ENCODE results near the gene PGR.
"Not testable (repeated sequence)": the region's sequence is repeated elsewhere in the genome, so short reads cannot be mapped to it uniquely, and the experiment has no call there.

Gene PGR

DNA sequence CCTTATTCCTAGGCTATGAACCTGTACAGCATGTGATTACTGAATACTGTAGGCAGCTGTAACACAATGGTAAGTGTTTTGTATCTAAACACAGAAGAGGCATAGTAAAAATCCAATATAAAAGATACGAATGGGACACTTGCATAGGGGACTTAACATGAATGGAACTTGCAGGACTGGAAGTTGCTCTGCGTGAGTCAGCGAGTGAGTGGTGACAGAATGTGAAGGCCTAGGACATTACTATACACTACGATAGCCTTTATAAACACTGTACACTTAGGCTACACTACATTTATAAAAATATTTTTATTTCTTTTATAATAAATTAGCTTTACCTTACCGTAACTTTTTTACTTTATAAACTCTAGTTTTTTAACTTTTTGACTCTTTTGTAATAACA lies 81.1 kb downstream of the PGR start:
- FAIRE-seq, result no peak
- no peak for DNase-seq (ENCODE audit: insufficient read length, low spot score)
- TF ChIP-seq POLR2A (IDR thresholded peaks at IDR 0.05; ENCODE audit: low read depth, low read length), result no peak

GRCh38 chr11:101046947-101047346 lies 82.7 kb downstream of the PGR start:
- no peak for TF ChIP-seq POLR2A (IDR thresholded peaks at IDR 0.05; ENCODE audit: low read depth, low read length)
- FAIRE-seq, result no peak

DNA sequence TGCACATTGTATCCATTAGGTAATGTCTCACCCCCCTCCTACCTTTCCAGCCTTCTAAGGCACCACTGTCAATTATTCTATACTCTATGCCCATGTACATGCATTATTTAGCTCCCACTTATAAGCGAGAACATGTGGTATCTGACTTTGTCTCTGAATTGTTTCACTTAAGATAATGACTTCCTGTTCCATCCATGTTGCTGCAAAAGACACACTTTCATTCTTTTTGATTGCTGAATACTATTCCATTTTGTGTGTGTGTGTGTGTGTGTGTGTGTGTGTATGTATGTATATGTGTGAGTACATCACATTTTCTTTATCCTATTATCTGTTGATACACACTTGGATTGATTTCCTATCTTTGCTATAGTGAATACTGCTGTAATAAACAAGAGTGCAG lies 84.2 kb downstream of the PGR start:
- no peak for TF ChIP-seq POLR2A (IDR thresholded peaks at IDR 0.05; ENCODE audit: low read depth, low read length)
- no peak for DNase-seq (ENCODE audit: insufficient read length, low spot score)
- no peak for FAIRE-seq

More at GRCh38 chr11:101046947-101047346, 82.7 kb downstream of the PGR start:
- no peak for DNase-seq (ENCODE audit: insufficient read length, low spot score)

GRCh38 chr11:101043940-101044339 lies 85.7 kb downstream of the PGR start:
- FAIRE-seq (no peak), DNase-seq (ENCODE audit: insufficient read length, low spot score) (no peak)
- TF ChIP-seq POLR2A (IDR thresholded peaks at IDR 0.05; ENCODE audit: low read depth, low read length), result no peak

GRCh38 chr11:101035872-101036271 lies 93.7 kb downstream of the PGR start:
- TF ChIP-seq POLR2A (IDR thresholded peaks at IDR 0.05; ENCODE audit: low read depth, low read length), result no peak
- FAIRE-seq (no peak), DNase-seq (ENCODE audit: insufficient read length, low spot score) (no peak)

- no peak for DNase-seq (ENCODE audit: insufficient read length, low spot score)
- no peak for TF ChIP-seq POLR2A (IDR thresholded peaks at IDR 0.05; ENCODE audit: low read depth, low read length)
- FAIRE-seq, result no peak
These were observed 95.5 kb downstream of the PGR start for GRCh38 chr11:101034076-101034475.

- TF ChIP-seq POLR2A (IDR thresholded peaks at IDR 0.05; ENCODE audit: low read depth, low read length), result no peak
- FAIRE-seq, result no peak
- DNase-seq (ENCODE audit: insufficient read length, low spot score), result no peak
These were observed 96.6 kb downstream of the PGR start for GRCh38 chr11:101032991-101033390.

- FAIRE-seq (no peak), DNase-seq (ENCODE audit: insufficient read length, low spot score) (no peak)
- TF ChIP-seq POLR2A (IDR thresholded peaks at IDR 0.05; ENCODE audit: low read depth, low read length), result no peak
These were observed 97.9 kb downstream of the PGR start for GRCh38 chr11:101031713-101032112.

- FAIRE-seq (no peak), DNase-seq (ENCODE audit: insufficient read length, low spot score) (no peak)
- no peak for TF ChIP-seq POLR2A (IDR thresholded peaks at IDR 0.05; ENCODE audit: low read depth, low read length)
These were observed 98.9 kb downstream of the PGR start for GRCh38 chr11:101030692-101031091.

GRCh38 chr11:101030015-101030414 lies 99.6 kb downstream of the PGR start:
- no peak for FAIRE-seq
- TF ChIP-seq POLR2A (IDR thresholded peaks at IDR 0.05; ENCODE audit: low read depth, low read length), result no peak

DNA sequence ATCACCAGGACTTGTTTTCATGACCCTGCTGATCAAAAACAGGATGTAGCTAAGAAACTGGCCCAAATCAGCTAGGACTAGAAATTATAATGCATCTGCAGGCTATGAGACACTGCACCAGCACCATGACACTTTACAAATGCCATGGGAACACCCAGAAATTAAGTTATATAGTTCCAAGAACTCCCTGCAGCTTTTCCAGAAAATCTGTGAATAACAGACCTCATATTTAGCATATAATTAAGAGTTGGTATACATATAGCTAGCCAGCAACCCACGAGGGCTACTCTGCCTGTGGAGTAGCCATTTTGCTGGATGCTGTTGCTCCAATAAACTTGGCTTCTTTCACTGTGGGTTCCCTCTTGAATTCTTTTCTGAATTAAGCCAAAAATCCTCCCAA lies 101.0 kb downstream of the PGR start:
- FAIRE-seq (no peak), DNase-seq (ENCODE audit: insufficient read length, low spot score) (no peak)
- TF ChIP-seq POLR2A (IDR thresholded peaks at IDR 0.05; ENCODE audit: low read depth, low read length), result no peak

More at GRCh38 chr11:101030015-101030414, 99.6 kb downstream of the PGR start:
- no peak for DNase-seq (ENCODE audit: insufficient read length, low spot score)

DNA sequence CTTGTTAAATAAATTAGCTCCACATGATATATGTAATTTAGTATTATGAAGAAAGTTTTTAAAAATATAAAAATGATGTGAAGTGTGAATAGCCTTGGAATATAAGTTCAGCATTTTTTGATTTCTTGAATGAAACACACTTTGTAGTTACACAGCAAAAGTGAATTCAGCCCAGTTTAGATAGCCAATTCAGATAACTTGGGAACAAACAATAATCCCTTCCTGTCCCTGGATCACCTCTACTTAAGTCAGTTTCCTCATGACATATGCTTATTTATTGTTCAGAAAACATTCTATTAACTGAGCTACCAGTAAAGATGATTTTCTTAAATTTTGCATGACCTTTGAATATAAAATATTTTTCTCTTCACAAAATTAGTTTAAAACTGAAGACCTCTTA lies 107.4 kb downstream of the PGR start:
- DNase-seq (ENCODE audit: insufficient read length, low spot score) (no peak), FAIRE-seq (no peak)
- no peak for TF ChIP-seq POLR2A (IDR thresholded peaks at IDR 0.05; ENCODE audit: low read depth, low read length)

GRCh38 chr11:101019870-101020269 lies 109.7 kb downstream of the PGR start:
- TF ChIP-seq POLR2A (IDR thresholded peaks at IDR 0.05; ENCODE audit: low read depth, low read length), result no peak
- FAIRE-seq, result no peak
- no peak for DNase-seq (ENCODE audit: insufficient read length, low spot score)

DNA sequence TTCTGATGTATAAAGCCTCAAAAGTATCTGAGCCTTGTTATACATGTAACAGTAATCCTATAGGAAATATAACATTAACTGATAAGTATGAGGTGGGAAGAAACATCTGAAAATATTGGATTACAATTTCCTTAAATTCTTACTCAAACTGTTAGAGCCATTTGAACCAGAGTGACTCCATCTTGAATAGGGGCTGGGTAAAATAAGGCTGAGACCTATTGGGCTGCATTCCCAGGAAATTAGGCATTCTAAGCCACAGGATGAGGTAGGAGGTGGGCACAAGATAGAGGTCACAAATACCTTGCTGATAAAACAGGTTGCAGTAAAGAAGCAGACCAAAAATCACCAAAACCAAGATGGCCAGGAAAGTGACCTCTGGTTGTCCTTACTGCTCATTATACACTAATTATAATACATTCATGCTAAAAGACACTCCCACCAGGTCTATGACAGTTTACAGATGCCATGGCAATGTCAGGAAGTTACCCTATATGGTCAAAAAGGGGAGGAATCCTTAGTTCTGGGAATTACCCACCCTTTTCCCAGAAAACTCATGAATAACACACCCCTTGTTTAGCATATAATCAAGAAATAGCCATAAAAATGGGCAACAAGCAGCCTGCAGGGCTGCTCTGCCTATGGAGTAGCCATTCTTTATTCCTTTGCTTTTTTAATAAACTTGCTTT lies 114.9 kb downstream of the PGR start:
- no peak for DNase-seq (ENCODE audit: insufficient read length, low spot score)
- no peak for TF ChIP-seq POLR2A (IDR thresholded peaks at IDR 0.05; ENCODE audit: low read depth, low read length)
- no peak for FAIRE-seq

DNA sequence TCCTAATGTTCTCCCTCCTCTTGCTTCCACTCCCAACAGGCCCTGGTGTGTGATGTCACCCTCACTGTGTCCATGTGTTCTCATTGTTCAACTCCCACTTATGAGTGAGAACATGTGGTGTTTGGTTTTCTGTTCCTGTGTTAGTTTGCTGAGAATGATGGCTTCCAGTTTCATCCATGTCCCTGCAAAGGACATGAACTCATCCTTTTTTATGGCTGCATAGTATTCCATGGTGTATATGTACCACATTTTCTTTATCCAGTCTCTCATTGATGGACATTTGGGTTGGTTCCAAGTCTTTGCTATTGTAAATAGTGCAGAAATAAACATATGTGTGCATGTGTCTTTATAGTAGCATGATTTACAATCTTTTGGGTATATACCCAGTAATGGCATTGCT lies 115.9 kb downstream of the PGR start:
- not testable (repeated sequence) for DNase-seq (ENCODE audit: insufficient read length, low spot score); FAIRE-seq

- FAIRE-seq (no peak), DNase-seq (ENCODE audit: insufficient read length, low spot score) (no peak)
- TF ChIP-seq POLR2A (IDR thresholded peaks at IDR 0.05; ENCODE audit: low read depth, low read length), result no peak
These were observed 117.7 kb downstream of the PGR start for GRCh38 chr11:101011881-101012280.

Measured in H54 (cell line).